H1 (cell line): ENCODE results near the gene PIP5K1B. TPM values are rescaled to one million over a fixed set of nuclear protein-coding genes. Genes with fewer than 3 reads are reported as not detected.

Experiments used
- CTCF ChIA-PET: fragments of 300-600 bp; sonication (Branson Sonifier 250); formaldehyde crosslinking; loops from one replicate; lab custom pipeline; 2021; ENCODE audit not compliant: partially characterized antibody; lab: Charles Lee
- POLR2A ChIA-PET: fragments of 300-600 bp; sonication (Branson Sonifier 250); formaldehyde crosslinking; loops from one replicate; lab custom pipeline; 2021; ENCODE audit warnings: inconsistent platforms; ENCODE audit not compliant: partially characterized antibody; lab: Charles Lee
- DNase-seq, 2 experiments: peaks; one replicate each; pipeline versions ENCODE4 v3.0.0 to v3.0.0-alpha.2; 2010 to 2022; ENCODE audit warnings: low spot score in 2 of 2, low read depth in 1 of 2, mixed read lengths in 1 of 2
- FAIRE-seq: peaks from 2 replicates; lab custom pipeline; 2011; peaks lifted over from hg19 to GRCh38; lab: Jason Lieb, UNC
- H2AFZ ChIP-seq: 2 replicates; pipeline ENCODE4 v1.8.1; 2012; ENCODE audit warnings: low read length, inconsistent platforms
- H2AK5ac ChIP-seq: 2 replicates; pipeline ENCODE4 v1.6.1; 2013; ENCODE audit warnings: low read depth, low read length
- H2BK120ac ChIP-seq: replicated peaks from 2 replicates; pipeline ENCODE3; 2013; ENCODE audit warnings: low read depth, low read length, inconsistent platforms
- H2BK12ac ChIP-seq: 2 replicates; pipeline ENCODE4 v1.6.1; 2013; ENCODE audit warnings: low read depth, low read length
- H2BK15ac ChIP-seq: 2 replicates; pipeline ENCODE4 v1.6.1; 2013; ENCODE audit warnings: low read length
- H2BK20ac ChIP-seq: 2 replicates; pipeline ENCODE4 v1.6.1; 2013; ENCODE audit warnings: low read length
- H2BK5ac ChIP-seq: 2 replicates; pipeline ENCODE4 v1.6.1; 2013; ENCODE audit warnings: low read depth, low read length
- H3K14ac ChIP-seq: 2 replicates; pipeline ENCODE4 v1.6.1; 2013; ENCODE audit warnings: inconsistent platforms; ENCODE audit not compliant: insufficient read length
- H3K18ac ChIP-seq: 2 replicates; pipeline ENCODE4 v1.6.1; 2013; ENCODE audit warnings: low read length; ENCODE audit errors: extremely low read depth
- H3K23ac ChIP-seq: 2 replicates; pipeline ENCODE4 v1.6.1; 2013; ENCODE audit warnings: inconsistent platforms; ENCODE audit not compliant: insufficient read length
- H3K23me2 ChIP-seq: 2 replicates; pipeline ENCODE4 v1.6.1; 2013; ENCODE audit warnings: low read depth, low read length
- H3K27ac ChIP-seq: 2 replicates; pipeline ENCODE4 v1.6.1; 2011; ENCODE audit warnings: low read depth, low read length, inconsistent platforms
- H3K27me3 ChIP-seq, 4 experiments: replicated peaks in 1 of 4; 1 replicate in 1 of 4; 2 replicates in 3 of 4; pipeline versions ENCODE4 v1.6.1 to v1.8.1; 2011 to 2013; ENCODE audit warnings: low read length in 3 of 4, mild to moderate bottlenecking in 3 of 4, inconsistent platforms in 2 of 4, mixed read lengths in 2 of 4, moderate library complexity in 1 of 4; ENCODE audit not compliant: control insufficient read depth in 3 of 4, insufficient read depth in 3 of 4; ENCODE audit errors: extremely low read depth in 1 of 4
- H3K36me3 ChIP-seq, 4 experiments: 2 replicates each; pipeline versions ENCODE4 v1.6.1 to v1.8.1; 2011 to 2013; ENCODE audit warnings: mild to moderate bottlenecking in 4 of 4, low read length in 3 of 4, moderate library complexity in 2 of 4, control low read depth in 1 of 4, inconsistent platforms in 1 of 4; ENCODE audit not compliant: insufficient read depth in 4 of 4, control insufficient read depth in 2 of 4
- H3K4ac ChIP-seq: replicated peaks from 2 replicates; pipeline ENCODE3; 2013; ENCODE audit warnings: low read length, low read depth, mixed read lengths, inconsistent platforms; ENCODE audit not compliant: insufficient read length
- H3K4me1 ChIP-seq, 4 experiments: replicated peaks in 1 of 4; 1 replicate in 1 of 4; 2 replicates in 3 of 4; pipeline versions ENCODE4 v1.6.1 to v1.8.1; 2011 to 2013; ENCODE audit warnings: low read length in 3 of 4, inconsistent platforms in 2 of 4, mixed read lengths in 1 of 4; ENCODE audit not compliant: insufficient read depth in 4 of 4, control insufficient read depth in 3 of 4
- H3K4me2 ChIP-seq, 2 experiments: 2 replicates each; pipeline versions ENCODE4 v1.6.1 to v1.8.1; 2011 to 2013; ENCODE audit warnings: low read depth in 2 of 2, low read length in 2 of 2, control low read depth in 1 of 2, inconsistent platforms in 1 of 2, mild to moderate bottlenecking in 1 of 2; ENCODE audit not compliant: insufficient read depth in 1 of 2
- H3K4me3 ChIP-seq, 4 experiments: fragments of 200-600, 300-600 bp in 1 of 4; sonication (generic), shearing (Covaris generic), sonication (Bioruptor Twin) in 1 of 4; 2 replicates each; pipeline versions ENCODE4 v1.5.1 to v1.8.1; 2011 to 2016; ENCODE audit warnings: low read length in 4 of 4, low read depth in 3 of 4, control low read depth in 2 of 4, inconsistent platforms in 2 of 4, mild to moderate bottlenecking in 2 of 4, mixed read lengths in 1 of 4, moderate library complexity in 1 of 4; ENCODE audit not compliant: insufficient read depth in 2 of 4; ENCODE audit errors: extremely low read depth in 1 of 4
- H3K56ac ChIP-seq: replicated peaks from 2 replicates; pipeline ENCODE3; 2013; ENCODE audit warnings: low read depth, mild to moderate bottlenecking, mixed read lengths, low read length, inconsistent platforms; ENCODE audit not compliant: insufficient read length
- H3K79me1 ChIP-seq: 2 replicates; pipeline ENCODE4 v1.6.1; 2013; ENCODE audit warnings: low read depth, low read length, control low read depth
- H3K79me2 ChIP-seq, 2 experiments: 2 replicates each; pipeline versions ENCODE4 v1.6.1 to v1.8.1; 2012 to 2013; ENCODE audit warnings: low read length in 2 of 2, mild to moderate bottlenecking in 2 of 2, inconsistent platforms in 1 of 2; ENCODE audit not compliant: insufficient read depth in 2 of 2, control insufficient read depth in 1 of 2
- H3K9ac ChIP-seq, 4 experiments: replicated peaks in 1 of 4; 1 replicate in 1 of 4; 2 replicates in 3 of 4; pipeline versions ENCODE4 v1.6.1 to v1.8.1; 2011 to 2013; ENCODE audit warnings: low read depth in 3 of 4, low read length in 3 of 4, control low read depth in 2 of 4, mild to moderate bottlenecking in 2 of 4, moderate library complexity in 2 of 4, inconsistent platforms in 1 of 4; ENCODE audit errors: extremely low read depth in 1 of 4
- H3K9me3 ChIP-seq, 2 experiments: 2 replicates each; pipeline versions ENCODE4 v1.6.1 to v1.8.1; 2012 to 2013; ENCODE audit warnings: mild to moderate bottlenecking in 2 of 2, moderate library complexity in 2 of 2, control low read depth in 1 of 2, inconsistent platforms in 1 of 2, low read depth in 1 of 2, low read length in 1 of 2, mixed read lengths in 1 of 2; ENCODE audit not compliant: insufficient read depth in 2 of 2
- H4K20me1 ChIP-seq, 2 experiments: replicated peaks in 1 of 2; 2 replicates each; pipeline versions ENCODE3 to v1.8.1; 2011 to 2013; ENCODE audit warnings: inconsistent platforms in 2 of 2, low read length in 2 of 2, mild to moderate bottlenecking in 1 of 2; ENCODE audit not compliant: insufficient read depth in 2 of 2, control insufficient read depth in 1 of 2
- H4K5ac ChIP-seq: 2 replicates; pipeline ENCODE4 v1.6.1; 2013; ENCODE audit warnings: low read length, low read depth, mixed read lengths, inconsistent platforms; ENCODE audit not compliant: insufficient read length
- H4K8ac ChIP-seq: 2 replicates; pipeline ENCODE4 v1.8.0; 2013; ENCODE audit warnings: mild to moderate bottlenecking, moderate library complexity, low read length, inconsistent platforms; ENCODE audit not compliant: insufficient read depth; ENCODE audit errors: extremely low read depth
- H4K91ac ChIP-seq: replicated peaks from 2 replicates; pipeline ENCODE3; 2013; ENCODE audit warnings: low read length, mixed read lengths, inconsistent platforms; ENCODE audit not compliant: insufficient read length
- CHD1 ChIP-seq: IDR thresholded peaks from 2 replicates; pipeline ENCODE4 v1.6.1; 2012; ENCODE audit warnings: low read depth, low read length, improper control_type of control experiment
- CTBP2 ChIP-seq: IDR thresholded peaks from 2 replicates; pipeline ENCODE4 v1.7.0; 2011; ENCODE audit warnings: borderline replicate concordance, mild to moderate bottlenecking, moderate library complexity, mixed read lengths, low read length; ENCODE audit not compliant: insufficient read depth, insufficient read length
- GABPA ChIP-seq: IDR thresholded peaks from 2 replicates; pipeline ENCODE4 v1.6.1; 2011; ENCODE audit warnings: mild to moderate bottlenecking, low read length, moderate library complexity, borderline replicate concordance; ENCODE audit not compliant: insufficient read depth
- GTF2F1 ChIP-seq: IDR thresholded peaks from 2 replicates; pipeline ENCODE4 v1.6.1; 2012; ENCODE audit warnings: low read depth, low read length, improper control_type of control experiment, borderline replicate concordance
- HDAC2 ChIP-seq, 2 experiments: fragments of 300-600 bp in 1 of 2; sonication (generic) in 1 of 2; IDR thresholded peaks; 2 replicates each; pipeline ENCODE4 v1.6.1; 2011 to 2012; ENCODE audit warnings: low read depth in 2 of 2, low read length in 2 of 2, mild to moderate bottlenecking in 2 of 2, moderate library complexity in 2 of 2, borderline replicate concordance in 1 of 2, inconsistent platforms in 1 of 2
- MAFK ChIP-seq: IDR thresholded peaks from 2 replicates; pipeline ENCODE4 v1.6.1; 2012; ENCODE audit warnings: low read depth, mild to moderate bottlenecking, improper control_type of control experiment, low read length
- POU5F1 ChIP-seq: IDR thresholded peaks from 2 replicates; pipeline ENCODE4 v1.6.1; 2011; ENCODE audit warnings: low read depth, mild to moderate bottlenecking, low read length, moderate library complexity
- RXRA ChIP-seq: IDR thresholded peaks from 2 replicates; pipeline ENCODE4 v1.6.1; 2011; ENCODE audit warnings: low read depth, mild to moderate bottlenecking, low read length, moderate library complexity; ENCODE audit not compliant: insufficient read depth
- SP2 ChIP-seq: IDR thresholded peaks from 2 replicates; pipeline ENCODE4 v1.6.1; 2012; ENCODE audit warnings: mild to moderate bottlenecking, low read length, inconsistent platforms
- TBP ChIP-seq: IDR thresholded peaks from 2 replicates; pipeline ENCODE4 v1.6.1; 2011; ENCODE audit warnings: low read depth, low read length, improper control_type of control experiment
- YY1 ChIP-seq: IDR thresholded peaks from 2 replicates; pipeline ENCODE4 v1.6.1; 2011; ENCODE audit warnings: low read depth, mild to moderate bottlenecking, low read length
- WGBS, 2 experiments: shearing (Covaris generic) in 1 of 2; methylation state at CpG; one replicate each; pipeline versions ENCODE4 v1.1.6 to v1.1.7; 2013 to 2015; ENCODE audit warnings: low lambda C conversion rate in 2 of 2, mixed read lengths in 2 of 2, inconsistent platforms in 1 of 2, low coverage in 1 of 2, missing lambda C conversion rate in 1 of 2; ENCODE audit not compliant: insufficient replicate concordance in 2 of 2, insufficient coverage in 1 of 2, insufficient read length in 1 of 2; ENCODE audit errors: extremely low coverage in 1 of 2, missing lambda C conversion rate in 1 of 2; 5-methylcytosine and 5-hydroxymethylcytosine counted together
- polyA plus RNA-seq, 7 experiments: library from polyadenylated mRNA; depleted of rRNA in 3 of 7; stranded (reverse) in 5 of 7; unstranded in 2 of 7; fragments of >200 nt in 5 of 7; fragments of 200-250 nt in 2 of 7; gene quantifications; 1 replicate in 5 of 7; 2 replicates in 1 of 7; 4 replicates in 1 of 7; pipeline versions ENCODE4 v1.2.1 to v1.2.3, GENCODE V29; 2011 to 2013; ENCODE audit warnings: missing spikeins in 2 of 7, mixed read lengths in 2 of 7
- total RNA-seq: library from RNA; stranded (reverse); fragmentation: NEBNext Ultra II Directional; extraction: Animal tissue kit (Norgen Biotek cat#: 25700); gene quantifications from 2 replicates; pipeline ENCODE4 v1.2.1, GENCODE V29; 2021
- TF ChIP-seq, protein P1 (sequence below): IDR thresholded peaks from 2 replicates; pipeline ENCODE4 v1.6.1; 2012; ENCODE audit warnings: inconsistent platforms
- TF ChIP-seq, protein P2 (sequence below): IDR thresholded peaks from 2 replicates; pipeline ENCODE4 v1.6.1; 2012; ENCODE audit warnings: inconsistent platforms

PIP5K1B gene
- total and polyA plus RNA-seq, 2 of the 8 experiments (the other 6 are each of a cell fraction or from before 2014, with no cell fraction given): 4.7 to 7.7 TPM

DNA sequence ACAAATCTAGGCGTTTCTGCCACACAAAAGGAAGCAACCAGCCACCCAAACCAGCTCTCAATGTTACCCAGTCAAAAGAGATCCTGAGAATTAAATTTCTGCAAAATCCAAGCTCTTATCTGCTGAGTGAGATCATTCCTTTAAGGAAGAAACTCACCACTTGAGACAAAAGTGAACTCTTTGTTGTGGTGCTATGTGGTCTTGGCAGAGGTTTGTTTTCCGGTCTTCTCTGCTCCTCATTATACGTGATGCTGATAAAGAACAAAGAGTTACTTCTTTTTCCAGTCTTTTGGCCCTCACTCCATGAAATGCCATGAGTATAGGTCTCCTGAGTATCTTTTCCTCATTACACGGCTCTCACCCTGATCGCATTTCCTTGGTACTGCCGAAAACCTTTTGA is 226.8 kb downstream of the PIP5K1B start:
- no peaks in the 10 kb centered on the region for H3K27me3 ChIP-seq
- CTCF ChIA-PET: interaction anchor here (0.7 to 1.1 kb wide), 3 partner anchors 35 to 298 kb away, joined by 3 read pairs; no protein-coding TSS in a partner anchor
- no peak overlapping the region for H2AK5ac ChIP-seq
- H4K5ac ChIP-seq: no peak overlapping the region
- no peaks in the 10 kb centered on the region for H3K9me3 ChIP-seq
- H3K79me2 ChIP-seq: no peaks in the 10 kb centered on the region
- no peak overlapping the region for H2AFZ ChIP-seq
- H4K91ac ChIP-seq: no peak overlapping the region
- no peaks in the 10 kb centered on the region for H4K20me1 ChIP-seq
- H3K14ac ChIP-seq: no peak overlapping the region
- POLR2A ChIA-PET: no interaction called here
- H3K23ac ChIP-seq: no peak overlapping the region
- H4K8ac ChIP-seq: no peak overlapping the region
- H3K56ac ChIP-seq: no peak overlapping the region
- no peak overlapping the region for H3K4me2 ChIP-seq
- H2BK20ac ChIP-seq: no peak overlapping the region
- H3K23me2 ChIP-seq: no peaks in the 10 kb centered on the region
- no peak overlapping the region for H2BK120ac ChIP-seq
- DNase-seq (no peak), FAIRE-seq (peak; percentile 57)
- no peak overlapping the region for H3K4me3 ChIP-seq
- H3K4ac ChIP-seq: no peak overlapping the region
- no peak overlapping the region for H2BK12ac ChIP-seq
- H3K36me3 ChIP-seq: no peaks in the 10 kb centered on the region
- H3K27ac ChIP-seq: no peak overlapping the region
- H2BK5ac ChIP-seq: no peak overlapping the region
- H3K18ac ChIP-seq: no peak overlapping the region
- H3K79me1 ChIP-seq: no peaks in the 10 kb centered on the region
- H2BK15ac ChIP-seq: no peak overlapping the region
- H3K4me1 ChIP-seq: no peaks in the 10 kb centered on the region
- WGBS, 2 experiments: 95% methylated on average over 6 of the region's 6 CpGs; no CpG with 5 or more reads in 1 of the 2 experiments
- no peak overlapping the region for H3K9ac ChIP-seq
- TF ChIP-seq, protein P1, sequence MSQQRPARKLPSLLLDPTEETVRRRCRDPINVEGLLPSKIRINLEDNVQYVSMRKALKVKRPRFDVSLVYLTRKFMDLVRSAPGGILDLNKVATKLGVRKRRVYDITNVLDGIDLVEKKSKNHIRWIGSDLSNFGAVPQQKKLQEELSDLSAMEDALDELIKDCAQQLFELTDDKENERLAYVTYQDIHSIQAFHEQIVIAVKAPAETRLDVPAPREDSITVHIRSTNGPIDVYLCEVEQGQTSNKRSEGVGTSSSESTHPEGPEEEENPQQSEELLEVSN: no peak
- no peak for TF ChIP-seq POU5F1
- no peak for TF ChIP-seq MAFK
- TF ChIP-seq YY1: no peak
- TF ChIP-seq CTBP2: no peak
- TF ChIP-seq SP2: no peak
- no peak for TF ChIP-seq GABPA
- TF ChIP-seq GTF2F1: no peak
- TF ChIP-seq, protein P2, sequence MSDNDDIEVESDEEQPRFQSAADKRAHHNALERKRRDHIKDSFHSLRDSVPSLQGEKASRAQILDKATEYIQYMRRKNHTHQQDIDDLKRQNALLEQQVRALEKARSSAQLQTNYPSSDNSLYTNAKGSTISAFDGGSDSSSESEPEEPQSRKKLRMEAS: no peak
- no peak for TF ChIP-seq TBP
- TF ChIP-seq RXRA: no peak
- no peak for TF ChIP-seq CHD1
- no peak for TF ChIP-seq HDAC2 (IDR thresholded peaks at IDR 0.05; ENCODE audit: borderline replicate concordance in 1 of 2, low read depth in 2 of 2, low read length in 2 of 2)
